Right forelimb (tissue), 1 donor: ENCODE data around the gene LDLRAD3.

Experiments used
- DNase-seq: peaks from one replicate; pipeline ENCODE4 v3.0.0-alpha.2; 2018

LDLRAD3 gene

DNA sequence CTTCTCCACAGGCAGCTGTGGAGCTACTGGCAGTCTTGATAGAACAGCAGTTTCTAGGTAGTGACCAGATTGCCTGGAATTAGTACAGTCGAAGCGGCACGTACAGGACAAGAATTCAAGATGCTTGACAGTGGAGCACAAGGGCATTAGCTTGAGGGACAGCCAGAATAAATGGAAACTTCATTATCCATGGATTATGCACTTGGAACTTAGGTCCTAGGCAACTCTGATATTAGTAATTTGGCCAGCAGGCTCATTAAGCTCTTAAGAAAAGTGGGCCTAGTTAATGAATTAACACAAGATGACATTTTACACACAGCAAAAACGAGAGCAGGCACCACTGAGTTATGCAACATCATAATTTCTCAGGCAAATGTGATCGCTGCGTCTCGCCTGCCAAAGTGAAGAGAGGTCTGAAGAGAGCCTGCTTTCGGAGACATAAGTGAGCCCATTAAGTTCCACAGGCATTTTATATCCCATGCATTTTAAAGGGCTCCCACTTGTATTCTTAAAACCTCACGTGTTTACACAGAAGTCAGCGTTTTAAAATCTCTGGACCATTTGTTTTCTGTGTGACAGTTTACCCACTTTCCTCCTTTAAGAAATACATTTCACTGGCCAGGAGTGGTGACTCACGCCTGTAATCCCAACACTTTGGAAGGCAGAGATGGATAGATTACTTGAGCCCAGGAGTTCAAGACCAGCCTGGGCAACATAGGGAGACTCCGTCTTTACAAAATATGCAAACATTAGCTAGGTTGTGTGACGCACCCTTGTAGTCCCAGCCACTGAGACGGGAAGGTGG is 279.2 kb downstream of the LDLRAD3 start:
- DNase-seq, result no peak

DNA sequence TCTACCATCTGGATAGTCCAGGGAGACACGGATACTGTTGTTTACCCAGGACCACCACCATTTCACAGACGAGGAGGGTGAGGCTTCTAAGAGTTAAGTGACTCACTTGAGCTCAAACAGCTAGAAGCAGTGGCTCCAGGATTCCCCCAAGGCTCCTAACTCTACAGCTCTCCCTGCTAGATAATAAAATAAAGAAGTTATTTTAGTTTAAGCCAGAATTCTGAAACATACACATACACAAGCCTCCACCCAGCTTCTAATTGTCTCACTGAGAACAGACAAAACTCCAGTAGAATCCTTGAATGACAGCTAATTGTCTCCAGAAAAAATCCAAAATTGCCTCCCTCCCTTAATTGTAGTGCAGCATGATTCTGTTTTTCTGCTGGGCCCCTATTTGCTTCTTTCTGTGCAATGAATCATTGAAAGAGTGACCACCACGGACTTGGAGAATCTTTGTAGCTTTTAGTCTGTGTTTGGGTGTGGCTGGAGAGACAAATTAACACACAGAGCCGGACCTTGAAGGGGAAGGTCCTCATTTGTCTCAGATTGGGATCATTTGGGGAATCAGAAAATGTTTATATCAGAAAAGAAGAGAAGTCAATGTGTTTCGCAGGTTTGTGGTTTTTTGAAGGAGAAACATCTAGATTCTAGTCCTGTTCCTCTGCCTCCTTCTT is 280.5 kb downstream of the LDLRAD3 start:
- no peak for DNase-seq

DNA sequence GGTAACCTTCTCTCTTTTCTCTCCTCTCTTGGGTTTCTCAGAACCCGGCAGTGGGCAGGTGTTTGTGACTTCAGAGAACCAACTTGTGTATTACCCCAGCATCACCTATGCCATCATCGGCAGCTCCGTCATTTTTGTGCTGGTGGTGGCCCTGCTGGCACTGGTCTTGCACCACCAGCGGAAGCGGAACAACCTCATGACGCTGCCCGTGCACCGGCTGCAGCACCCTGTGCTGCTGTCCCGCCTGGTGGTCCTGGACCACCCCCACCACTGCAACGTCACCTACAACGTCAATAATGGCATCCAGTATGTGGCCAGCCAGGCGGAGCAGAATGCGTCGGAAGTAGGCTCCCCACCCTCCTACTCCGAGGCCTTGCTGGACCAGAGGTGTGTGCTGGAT is 283.2 kb downstream of the LDLRAD3 start:
- no peak for DNase-seq

DNA sequence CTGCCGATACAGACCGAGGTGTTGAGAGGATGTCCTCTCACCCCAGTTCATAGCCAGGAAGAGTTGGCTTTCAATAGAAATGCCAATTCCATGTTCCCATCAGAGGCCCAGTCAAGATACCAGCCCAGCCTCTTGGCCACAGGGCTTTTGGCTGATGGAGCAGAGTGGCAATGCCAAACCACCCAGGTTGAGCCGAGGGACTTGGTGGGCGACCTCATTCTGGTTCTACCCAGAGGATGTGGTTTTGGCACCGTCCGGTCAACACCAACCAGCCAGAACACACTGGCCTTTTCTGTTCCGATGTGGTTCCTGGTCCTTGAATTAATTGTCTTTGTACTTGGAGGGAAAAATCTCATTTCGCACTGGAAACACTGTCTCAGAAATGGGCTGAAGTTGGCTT is 284.8 kb downstream of the LDLRAD3 start:
- no peak for DNase-seq

DNA sequence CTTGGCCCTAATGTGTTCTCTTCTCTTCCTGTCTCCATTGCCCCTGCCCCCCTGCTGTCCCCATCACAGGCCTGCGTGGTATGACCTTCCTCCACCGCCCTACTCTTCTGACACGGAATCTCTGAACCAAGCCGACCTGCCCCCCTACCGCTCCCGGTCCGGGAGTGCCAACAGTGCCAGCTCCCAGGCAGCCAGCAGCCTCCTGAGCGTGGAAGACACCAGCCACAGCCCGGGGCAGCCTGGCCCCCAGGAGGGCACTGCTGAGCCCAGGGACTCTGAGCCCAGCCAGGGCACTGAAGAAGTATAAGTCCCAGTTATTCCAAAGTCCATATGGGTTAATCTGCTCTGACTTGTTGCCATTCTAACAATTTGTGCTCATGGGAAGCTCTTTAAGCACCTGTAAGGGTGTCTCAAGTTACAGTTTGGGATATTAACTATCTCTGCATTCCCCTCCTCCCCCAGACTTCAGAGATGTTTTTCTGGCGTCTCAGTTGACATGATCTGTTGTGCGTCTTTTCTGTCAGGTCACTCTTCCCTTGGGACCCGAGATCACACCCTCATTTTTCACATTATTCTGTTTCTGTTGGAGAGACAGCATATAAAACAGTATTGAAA is 285.3 kb downstream of the LDLRAD3 start:
- no peak for DNase-seq

DNA sequence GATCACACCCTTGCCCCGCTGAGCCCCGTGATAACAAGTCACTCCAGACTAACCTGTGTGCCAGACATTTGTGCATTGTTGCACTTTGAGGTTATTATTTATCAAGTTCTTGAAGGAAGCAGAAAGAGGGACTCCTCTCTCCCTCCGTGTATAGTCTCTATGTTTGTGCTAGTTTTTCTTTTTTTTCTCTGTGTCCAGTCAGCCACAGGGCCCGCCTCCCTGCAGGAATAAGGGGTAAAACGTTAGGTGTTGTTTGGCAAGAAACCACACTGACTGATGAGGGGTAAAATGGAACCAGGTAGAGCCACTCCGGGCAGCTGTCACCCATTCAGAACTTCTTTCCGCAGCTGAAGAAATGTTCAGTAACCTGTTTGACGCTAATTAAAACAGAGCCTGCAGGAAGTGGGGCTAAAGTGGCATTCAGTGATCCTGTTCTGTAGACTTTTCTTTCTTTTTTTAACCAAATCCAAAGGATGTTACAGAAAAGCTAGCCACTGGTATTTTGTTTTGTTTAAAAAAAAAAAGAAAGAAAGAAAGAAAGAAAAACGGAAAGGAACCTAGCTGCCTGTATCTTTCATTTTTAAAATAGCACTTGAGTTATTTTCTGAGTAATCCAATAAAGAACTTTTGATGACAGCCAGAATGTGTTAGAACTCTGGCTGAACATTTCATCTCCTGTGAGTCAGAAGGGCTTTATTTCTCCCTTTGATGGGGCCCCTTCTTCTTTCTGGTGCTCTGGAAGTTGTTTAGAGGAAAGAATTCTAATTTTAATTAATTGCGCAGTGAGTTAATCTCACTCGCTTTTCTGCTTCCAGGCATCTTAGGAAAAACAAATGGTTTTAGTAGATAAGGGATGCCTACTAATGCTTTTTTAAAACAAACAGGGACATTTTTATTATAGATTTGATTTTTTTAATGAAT is 287.2 kb downstream of the LDLRAD3 start:
- no peak for DNase-seq

DNA sequence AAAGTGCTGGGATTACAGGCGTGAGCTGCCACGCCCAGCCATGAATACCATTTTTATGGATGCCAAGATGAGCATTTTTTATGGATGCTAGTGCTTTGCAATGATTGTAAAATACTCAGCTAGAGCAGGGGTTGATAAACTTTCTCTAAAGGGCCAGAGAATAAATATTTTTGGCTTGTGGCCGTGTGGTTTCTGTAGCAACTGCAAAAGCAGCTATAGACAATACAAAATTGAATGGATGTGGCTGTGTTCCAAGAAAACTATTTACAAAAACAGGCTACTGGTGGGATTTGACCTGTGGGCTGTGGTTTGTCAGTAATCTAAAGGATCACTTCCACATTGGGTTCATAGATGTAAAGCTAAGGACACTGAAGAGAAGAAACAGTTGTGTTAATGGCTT is 289.3 kb downstream of the LDLRAD3 start:
- DNase-seq, result no peak

DNA sequence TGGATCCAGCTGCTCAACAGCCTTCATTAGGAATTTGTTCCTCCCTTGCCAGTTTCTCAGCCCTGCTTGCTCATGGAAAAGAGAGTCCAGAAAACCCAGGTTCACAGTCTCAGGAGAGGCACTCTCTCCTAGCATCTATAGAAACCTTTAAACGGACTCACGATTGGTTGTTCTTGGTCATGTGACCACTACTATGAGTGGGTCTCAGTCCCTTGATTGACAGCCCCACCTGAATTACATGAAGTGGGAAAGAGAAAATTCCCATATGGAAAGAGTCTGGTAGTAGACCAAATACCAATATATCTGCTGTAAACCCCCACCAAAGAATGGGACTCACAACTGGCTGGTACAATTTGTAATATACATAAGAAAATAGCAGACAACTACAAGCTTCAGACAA is 291.0 kb downstream of the LDLRAD3 start:
- DNase-seq, result no peak

DNA sequence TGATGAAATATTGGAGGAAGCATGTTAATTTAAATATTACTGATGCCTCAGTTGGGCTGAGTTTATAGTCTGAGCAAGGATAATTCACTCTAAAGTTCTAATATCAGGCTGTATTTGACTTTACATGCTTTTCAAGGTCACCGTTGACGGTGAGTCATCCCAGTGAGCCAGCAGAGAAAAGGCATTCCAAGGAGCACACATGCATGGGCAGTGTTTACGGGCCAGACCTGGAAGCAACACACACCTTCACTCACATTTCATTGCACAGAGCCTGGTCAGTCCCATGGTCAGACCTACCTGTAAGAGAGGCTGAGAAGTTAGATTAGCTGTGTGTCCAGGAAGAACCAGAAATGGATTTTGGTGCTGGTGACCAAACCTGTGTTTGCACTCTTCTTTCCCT is 291.9 kb downstream of the LDLRAD3 start:
- no peak for DNase-seq

DNA sequence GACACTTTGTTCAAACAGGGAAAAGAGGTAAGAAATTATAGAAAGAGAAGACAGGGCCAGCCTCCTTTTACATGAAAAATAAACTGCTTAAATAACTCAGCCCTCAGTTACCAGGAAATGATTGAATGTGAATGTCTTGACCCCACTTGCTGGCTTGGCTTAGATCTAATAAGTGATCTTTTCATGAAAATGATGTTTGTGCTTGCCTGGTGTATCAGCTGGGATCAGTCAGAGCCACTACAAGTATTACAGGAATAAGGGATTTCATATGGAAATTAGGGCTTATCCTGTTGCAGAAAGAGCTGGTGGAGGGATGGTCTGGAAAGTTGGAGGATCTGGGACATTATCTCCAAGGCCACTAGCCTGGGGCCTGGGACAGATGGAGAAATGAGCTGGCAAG is 293.5 kb downstream of the LDLRAD3 start:
- no peak for DNase-seq

DNA sequence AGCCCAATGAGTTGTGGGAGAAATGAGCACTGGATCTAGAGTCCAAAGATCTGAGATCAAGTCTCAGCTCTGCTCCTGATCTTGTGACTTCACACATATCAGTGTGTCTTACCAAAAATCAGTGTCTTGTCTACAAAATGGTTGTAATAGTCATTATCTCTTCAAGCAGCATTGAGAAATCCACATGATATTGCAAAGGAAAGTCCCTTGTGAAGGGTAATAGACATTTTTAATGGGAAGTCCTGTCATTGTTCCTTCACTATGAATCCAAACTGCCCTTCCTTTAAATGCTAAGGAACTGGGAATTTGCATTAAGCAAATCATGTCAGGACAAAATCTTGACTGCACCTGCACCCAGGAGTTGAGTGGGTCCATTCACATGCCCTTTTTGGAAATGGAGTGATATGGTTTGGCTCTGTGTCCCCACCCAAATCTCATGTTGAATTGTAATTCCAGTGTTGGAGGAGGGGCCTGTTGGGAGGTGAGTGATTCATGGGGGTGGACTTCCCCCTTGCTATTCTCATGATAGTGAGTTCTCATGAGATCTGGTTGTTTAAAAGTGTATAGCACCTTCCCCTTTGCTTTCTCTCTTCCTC is 294.3 kb downstream of the LDLRAD3 start:
- no peak for DNase-seq

DNA sequence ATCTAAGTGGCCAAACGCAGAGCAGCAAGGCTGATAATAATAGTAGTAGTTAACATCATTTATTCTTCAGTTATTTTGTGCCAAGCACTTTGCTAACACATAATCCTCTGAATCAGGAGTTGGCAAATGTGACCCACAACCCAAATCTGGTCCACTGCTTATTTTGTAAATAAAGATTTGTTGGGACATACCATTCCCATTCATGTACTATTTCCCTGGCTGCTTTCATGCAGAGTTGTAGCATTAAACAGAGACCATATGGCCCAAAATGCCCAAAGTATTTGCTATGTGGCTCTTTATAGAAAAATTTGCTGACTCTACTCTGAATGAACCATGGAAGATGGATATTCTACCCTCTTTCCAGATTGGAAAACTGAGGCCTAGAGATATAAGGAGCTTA is 295.0 kb downstream of the LDLRAD3 start:
- no peak for DNase-seq

DNA sequence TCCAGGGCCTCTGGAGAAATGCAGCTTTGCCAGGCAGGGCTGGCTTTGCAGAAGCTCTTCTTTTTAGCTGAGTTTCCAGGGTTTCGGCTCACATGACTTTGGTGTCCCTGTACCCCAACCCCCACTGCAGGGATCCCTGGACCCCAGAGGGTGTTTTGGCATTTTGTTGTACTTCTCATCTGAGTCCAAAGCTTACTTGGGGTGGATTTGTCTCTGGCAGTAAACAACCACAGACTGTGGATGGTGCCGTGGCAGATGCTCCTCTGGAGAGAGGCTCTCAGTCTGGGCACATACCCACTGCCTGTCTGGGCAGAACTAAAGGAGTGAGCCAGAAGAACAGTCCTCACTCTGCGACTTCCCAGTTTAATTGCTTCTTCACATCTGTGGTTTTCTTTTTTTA is 295.8 kb downstream of the LDLRAD3 start:
- DNase-seq, result no peak

DNA sequence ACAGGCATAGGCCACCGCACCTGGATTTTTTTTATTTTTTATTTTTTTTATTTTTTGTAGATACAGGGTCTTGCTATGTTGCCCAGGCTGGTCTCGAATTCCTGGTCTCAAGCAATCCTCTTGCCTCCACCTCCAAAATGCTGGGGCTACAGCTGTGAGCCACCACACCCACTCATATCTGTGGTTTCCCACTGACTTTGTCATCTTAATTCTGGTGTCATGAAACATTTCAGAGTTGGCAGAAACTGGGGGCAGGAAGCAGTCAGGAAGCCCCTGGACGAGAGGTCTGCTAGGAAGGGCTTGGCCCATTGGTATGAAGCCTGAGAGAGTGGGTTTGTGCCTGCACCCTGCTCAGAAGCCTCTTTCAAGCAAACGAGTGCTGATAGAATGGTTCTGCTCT is 296.3 kb downstream of the LDLRAD3 start:
- no peak for DNase-seq

DNA sequence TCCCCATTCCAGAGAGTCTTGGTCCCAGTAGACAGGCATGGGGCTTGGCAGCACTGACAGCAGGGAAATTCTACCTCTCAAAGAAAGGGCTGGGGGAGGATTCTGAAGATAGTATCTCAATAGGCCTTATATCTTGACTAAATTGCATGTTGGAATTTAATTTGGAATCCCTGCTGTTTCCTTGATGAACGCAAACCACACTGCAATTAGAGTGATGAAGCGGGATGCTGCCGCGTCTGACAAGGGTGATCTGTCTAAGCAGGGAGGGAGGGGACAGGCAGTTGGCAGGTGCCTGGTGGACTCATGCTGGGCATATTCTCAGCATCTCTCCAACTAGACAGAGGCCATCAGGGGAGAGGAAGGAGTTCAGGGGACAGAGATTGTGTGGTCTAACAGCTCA is 296.9 kb downstream of the LDLRAD3 start:
- no peak for DNase-seq

DNA sequence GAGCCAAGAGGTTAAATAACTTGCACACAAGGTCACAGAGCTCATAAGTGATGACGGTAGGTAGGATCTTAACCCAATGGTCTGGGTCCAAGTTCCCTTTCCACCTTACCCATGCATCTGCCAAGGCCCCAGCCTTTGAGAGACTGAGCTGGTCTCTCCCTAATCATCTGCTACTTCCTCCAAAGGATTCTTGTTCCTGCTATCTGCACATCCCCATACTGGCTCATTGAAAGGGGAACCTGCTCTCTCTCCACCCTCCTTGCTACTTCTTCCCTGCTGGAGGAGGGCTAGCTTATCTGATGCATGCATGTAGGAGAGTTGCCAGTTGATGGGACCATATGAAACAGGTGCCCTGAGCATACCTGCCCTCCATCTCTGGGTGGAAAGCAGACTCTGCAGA is 297.6 kb downstream of the LDLRAD3 start:
- no peak for DNase-seq

DNA sequence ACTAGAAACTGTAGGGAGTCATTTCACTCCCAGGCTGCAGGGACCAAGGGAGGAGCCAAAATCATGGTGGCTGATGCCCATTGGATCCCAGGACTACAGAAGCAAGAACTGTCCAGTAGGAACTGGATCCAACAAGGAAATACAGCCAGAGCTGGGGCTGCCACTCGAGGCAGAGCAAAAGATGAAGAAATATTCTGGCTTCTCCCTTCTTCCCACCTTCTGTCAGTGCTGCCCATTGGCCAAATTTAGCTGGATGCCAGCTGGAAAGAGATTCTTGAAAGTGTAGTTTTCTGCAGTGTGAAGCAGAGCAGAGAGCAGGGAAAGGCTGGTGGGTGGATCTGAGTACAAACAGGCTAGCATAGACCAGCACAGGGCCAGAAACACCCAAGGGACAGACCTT is 299.8 kb downstream of the LDLRAD3 start:
- no peak for DNase-seq

DNA sequence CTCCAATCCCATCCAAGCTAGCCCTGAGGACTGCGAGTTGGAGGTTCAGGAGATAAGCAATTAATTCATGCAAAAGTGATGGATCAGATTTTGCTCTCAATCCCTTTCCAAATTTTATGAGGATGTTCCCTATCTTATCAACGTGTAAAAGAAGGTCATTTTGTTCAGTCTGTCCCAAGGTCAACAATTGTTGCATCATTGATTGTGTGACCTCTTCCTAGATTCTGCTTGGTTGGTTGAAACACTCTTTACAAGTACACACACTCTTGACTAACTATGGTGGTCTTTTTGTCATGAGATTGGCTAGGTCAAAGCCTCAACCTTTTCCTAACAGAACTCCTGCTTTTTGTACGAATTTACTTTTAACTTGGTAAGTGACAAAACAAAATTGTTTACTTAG is 303.6 kb downstream of the LDLRAD3 start:
- DNase-seq, result no peak

DNA sequence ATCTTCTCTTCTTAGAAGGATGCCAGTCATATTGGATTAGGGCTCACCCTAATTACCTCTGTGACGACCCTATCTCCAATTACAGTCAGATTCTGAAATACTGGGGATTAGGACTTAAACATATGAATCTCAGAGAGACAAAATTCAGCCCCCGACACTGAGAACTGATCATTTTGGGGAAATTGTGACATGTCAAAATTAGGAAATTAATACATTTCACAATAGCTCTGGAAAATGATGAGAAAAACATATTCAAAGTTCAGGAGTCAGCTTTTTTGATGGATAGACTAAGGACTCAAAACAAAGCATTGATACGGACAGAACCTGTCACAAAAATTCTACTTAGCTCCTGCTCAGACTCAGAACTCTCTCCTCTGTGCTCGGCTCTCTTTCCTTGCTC is 304.6 kb downstream of the LDLRAD3 start:
- DNase-seq, result no peak

DNA sequence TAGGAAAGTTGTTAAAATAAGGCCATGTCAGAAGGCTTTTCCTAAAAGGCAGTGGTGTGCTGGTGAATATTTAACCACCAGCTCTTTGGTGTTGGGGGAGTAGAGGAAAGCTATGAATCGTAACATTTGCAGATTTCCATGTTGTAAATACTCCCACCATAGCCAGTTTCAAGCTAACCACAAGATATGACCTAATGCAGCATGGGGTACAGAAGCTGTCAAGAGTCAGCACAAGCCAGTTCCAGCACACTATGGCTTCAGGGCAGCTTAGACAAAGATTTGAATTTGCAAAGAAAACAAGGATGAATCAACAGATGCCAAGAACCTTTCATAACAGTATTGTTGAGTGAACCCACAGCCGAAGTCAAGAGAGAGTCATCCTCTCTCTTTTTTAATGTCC is 305.4 kb downstream of the LDLRAD3 start:
- no peak for DNase-seq

DNA sequence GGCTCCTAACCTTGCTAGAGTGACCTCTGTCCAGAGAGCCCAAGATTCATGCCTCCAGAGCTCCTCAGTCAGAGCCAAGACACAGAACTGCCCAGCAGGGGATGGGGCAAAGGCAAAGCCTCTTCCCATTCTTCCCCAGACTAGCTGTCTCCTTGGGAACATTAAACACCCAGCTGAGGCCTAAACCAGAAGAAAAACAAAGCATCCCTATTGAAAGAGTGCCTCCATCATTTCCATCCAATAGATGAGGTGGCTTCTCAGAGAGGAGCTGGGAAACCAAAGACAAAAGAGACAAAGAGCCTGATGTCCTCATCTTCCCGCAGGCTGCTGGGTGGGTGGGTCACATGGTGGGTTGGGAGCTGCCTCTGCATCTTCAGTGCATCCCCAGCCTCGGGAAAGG is 308.0 kb downstream of the LDLRAD3 start:
- DNase-seq, result no peak

DNA sequence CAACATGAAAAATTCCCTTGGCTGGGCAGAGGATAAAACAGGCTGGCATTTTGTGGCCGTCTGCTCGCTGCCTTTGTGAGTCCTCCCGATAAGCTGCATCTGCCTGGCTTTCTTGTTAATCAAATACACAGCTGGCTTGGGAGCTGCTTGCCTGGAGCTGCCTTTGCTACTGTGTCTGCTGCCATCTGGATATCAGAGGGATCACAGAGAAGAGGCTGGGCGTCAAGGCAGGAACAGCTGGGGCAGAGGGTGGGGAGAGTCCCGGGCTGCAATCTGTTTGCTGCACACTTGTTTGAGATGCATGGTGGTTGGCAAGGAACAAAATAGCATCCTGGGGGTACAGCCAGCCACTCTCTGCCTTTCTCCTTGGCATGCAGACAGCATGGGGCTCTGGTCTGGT is 309.4 kb downstream of the LDLRAD3 start:
- DNase-seq, result peak; percentile 58

DNA sequence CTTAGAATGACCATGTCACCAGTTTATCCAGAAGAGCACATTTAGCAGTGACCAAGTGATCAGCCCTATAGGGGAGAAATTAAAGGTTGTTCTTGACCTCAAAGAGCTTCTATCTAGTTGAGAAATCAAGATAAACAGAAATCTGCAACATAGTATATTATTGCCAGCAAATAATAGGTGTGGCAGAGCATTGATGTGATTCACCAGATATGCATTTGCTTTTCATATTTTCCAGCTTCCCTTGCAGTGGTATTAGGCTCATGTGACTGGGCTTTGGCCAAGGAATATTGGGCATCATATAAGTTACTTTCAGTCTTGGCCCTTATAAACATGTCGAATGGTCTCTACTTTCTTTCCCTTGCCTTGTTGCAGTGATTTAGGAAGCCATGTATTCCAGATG is 310.9 kb downstream of the LDLRAD3 start:
- DNase-seq, result no peak
